Upper lobe of right lung (tissue), 1 donor: ENCODE results near the gene EVL. TPM values are rescaled to one million over a fixed set of nuclear protein-coding genes. Genes with fewer than 3 reads are reported as not detected.

ENCODE experiments used
- ATAC-seq: fragments of 200-7000 bp; cut with Tn5 transposase; one replicate; pipeline ENCODE4 v1.9.1; 2020; ENCODE audit warnings: mild to moderate bottlenecking, moderate library complexity
- DNase-seq: peaks from one replicate; pipeline ENCODE4 v3.0.0-alpha.2; 2020
- H3K27ac ChIP-seq: fragments of 200-600 bp; one replicate; pipeline ENCODE4 v1.8.0; 2022
- H3K27me3 ChIP-seq: fragments of 200-600 bp; one replicate; pipeline ENCODE4 v1.8.0; 2022; ENCODE audit warnings: mild to moderate bottlenecking
- H3K36me3 ChIP-seq: fragments of 200-600 bp; one replicate; pipeline ENCODE4 v1.8.0; 2022
- H3K4me1 ChIP-seq: fragments of 200-600 bp; one replicate; pipeline ENCODE4 v1.8.0; 2022
- H3K4me3 ChIP-seq: fragments of 200-600 bp; one replicate; pipeline ENCODE4 v1.8.0; 2022; ENCODE audit warnings: mild to moderate bottlenecking
- H3K9me3 ChIP-seq: fragments of 200-600 bp; one replicate; pipeline ENCODE4 v1.8.0; 2022
- CTCF ChIP-seq: fragments of 200-600 bp; IDR thresholded peaks from one replicate; pipeline ENCODE4 v1.8.0; 2022; ENCODE audit warnings: antibody characterized with exemption
- intact Hi-C: fragments of 100-400 bp; cut with DNase I; formaldehyde crosslinking; loops from one replicate; pipeline ENCODE4 v1.11.0; 2022
- total RNA-seq: library from RNA; stranded (reverse); fragmentation: NEBNext Ultra II Directional; extraction: Animal tissue kit (Norgen Biotek cat#: 25700); gene quantifications from one replicate; pipeline ENCODE4 v1.2.1, GENCODE V29; 2021
- donor health status: DM: no; HTN: yes; CAD: no; lungs with severe emphysema.

Gene EVL
- total RNA-seq, 1 donor from 2014 or later: 206 TPM

- H3K27me3 ChIP-seq: no peaks in the 10 kb centered on the region
- H3K4me3 ChIP-seq: no peak overlapping the region
- ATAC-seq (no peak), DNase-seq (no peak)
- intact Hi-C loops: no loop called here
- no peaks in the 10 kb centered on the region for H3K36me3 ChIP-seq
- H3K4me1 ChIP-seq: peaks cover 45% of the 10 kb centered on the region
- no peak for TF ChIP-seq CTCF
- H3K27ac ChIP-seq: no peak overlapping the region
- no peaks in the 10 kb centered on the region for H3K9me3 ChIP-seq
Observed at GRCh38 chr14:100033347-100034075, 31.7 kb upstream of the EVL start.

- peaks cover 44% of the 10 kb centered on the region for H3K4me1 ChIP-seq
- H3K9me3 ChIP-seq: no peaks in the 10 kb centered on the region
- no peak overlapping the region for H3K27ac ChIP-seq
- no peak overlapping the region for H3K4me3 ChIP-seq
- TF ChIP-seq CTCF: no peak
- intact Hi-C loops: no loop called here
- no peaks in the 10 kb centered on the region for H3K27me3 ChIP-seq
- DNase-seq (no peak), ATAC-seq (no peak)
- H3K36me3 ChIP-seq: no peaks in the 10 kb centered on the region
Observed at GRCh38 chr14:100034468-100034867, 30.8 kb upstream of the EVL start.

GRCh38 chr14:100034961-100035500 lies 30.2 kb upstream of the EVL start:
- intact Hi-C loops: no loop called here
- TF ChIP-seq CTCF: no peak
- DNase-seq: no peak
- Histone ChIP-seq H3K27ac (no peak overlapping the region), H3K27me3 (no peaks in the 10 kb centered on the region), H3K4me3 (no peak overlapping the region), H3K9me3 (no peaks in the 10 kb centered on the region), H3K4me1 (peaks cover 38% of the 10 kb centered on the region), H3K36me3 (no peaks in the 10 kb centered on the region)
- ATAC-seq: no peak

- ATAC-seq (no peak), DNase-seq (no peak)
- intact Hi-C loops: no loop called here
- Histone ChIP-seq H3K36me3 (no peaks in the 10 kb centered on the region), H3K9me3 (no peaks in the 10 kb centered on the region), H3K4me1 (peaks cover 31% of the 10 kb centered on the region), H3K27ac (no peak overlapping the region), H3K27me3 (no peaks in the 10 kb centered on the region), H3K4me3 (no peak overlapping the region)
- TF ChIP-seq CTCF: no peak
Observed at GRCh38 chr14:100035700-100036099, 29.5 kb upstream of the EVL start.

GRCh38 chr14:100037353-100037752 lies 27.9 kb upstream of the EVL start:
- Histone ChIP-seq H3K36me3 (no peaks in the 10 kb centered on the region), H3K9me3 (no peaks in the 10 kb centered on the region), H3K27ac (no peak overlapping the region), H3K27me3 (no peaks in the 10 kb centered on the region), H3K4me1 (peaks cover 19% of the 10 kb centered on the region), H3K4me3 (no peak overlapping the region)
- ATAC-seq (no peak), DNase-seq (no peak)
- intact Hi-C loops: no loop called here
- TF ChIP-seq CTCF: no peak
